ENCODE data around the gene PIGS.

PIGS gene

GRCh38 chr17:28549236-28550132 is 21.8 kb downstream of the PIGS start:
- DNase-seq = peak; percentile 63

- no peak for DNase-seq
These were observed 22.8 kb downstream of the PIGS start for GRCh38 chr17:28548417-28549130.

- DNase-seq = peak; percentile 71
These were observed 23.5 kb downstream of the PIGS start for GRCh38 chr17:28547623-28548416.

DNA sequence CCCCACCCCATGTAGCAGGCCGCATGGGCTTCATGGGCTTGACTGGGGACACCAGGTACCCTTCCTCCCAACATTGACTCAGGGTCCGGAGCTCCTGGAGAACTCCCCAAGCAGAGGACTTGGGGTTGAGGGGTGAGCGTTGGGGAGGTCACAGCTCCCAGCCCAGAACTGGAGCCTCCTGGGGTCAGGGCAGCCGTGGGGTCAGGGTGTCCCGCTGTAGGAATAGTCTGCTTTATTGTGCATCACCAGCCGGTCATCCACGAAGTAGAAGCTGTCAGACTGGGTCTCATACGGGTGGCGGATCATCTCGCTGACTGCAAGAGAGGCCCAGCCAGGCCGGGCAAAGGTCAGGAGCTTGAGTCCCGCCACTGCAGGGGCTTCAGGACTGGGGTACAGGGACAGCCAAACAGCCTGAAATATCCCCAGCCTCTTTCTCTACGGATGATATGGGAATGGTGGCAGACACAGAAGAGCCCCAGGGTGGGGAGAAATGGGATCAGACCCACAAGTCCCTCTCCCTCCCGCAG is 24.2 kb downstream of the PIGS start:
- no peak for DNase-seq

DNA sequence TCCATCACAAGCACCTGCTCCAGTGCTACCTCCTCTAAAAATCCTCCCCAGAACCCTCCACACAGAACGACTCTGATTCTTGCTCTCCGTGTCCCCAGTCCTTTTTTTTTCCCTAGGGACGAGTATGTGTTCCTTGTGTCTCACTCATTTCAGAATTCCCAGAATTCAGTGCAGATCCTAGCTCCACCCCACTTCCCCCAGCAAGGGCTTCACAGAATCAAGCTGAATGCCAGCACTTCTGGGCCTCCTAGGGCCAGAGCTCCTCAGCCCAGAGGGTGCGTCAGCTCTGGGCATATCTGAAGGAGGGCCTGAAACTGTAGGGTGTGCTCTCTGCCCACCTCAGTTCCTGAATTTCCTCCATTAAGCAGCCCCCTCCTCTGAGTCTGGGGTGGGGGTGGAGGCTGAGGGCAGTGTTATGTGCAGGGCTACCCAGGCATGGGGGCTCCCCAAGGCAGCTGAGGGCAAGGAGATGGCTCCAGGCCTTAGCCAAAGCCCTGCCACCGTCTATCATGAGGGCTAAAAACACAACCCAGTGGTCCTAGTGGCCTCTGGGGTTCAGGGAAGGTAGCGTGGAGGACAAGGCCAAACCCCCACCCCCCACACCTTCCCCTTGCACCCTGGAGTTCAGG is 25.4 kb downstream of the PIGS start:
- no peak for DNase-seq

DNA sequence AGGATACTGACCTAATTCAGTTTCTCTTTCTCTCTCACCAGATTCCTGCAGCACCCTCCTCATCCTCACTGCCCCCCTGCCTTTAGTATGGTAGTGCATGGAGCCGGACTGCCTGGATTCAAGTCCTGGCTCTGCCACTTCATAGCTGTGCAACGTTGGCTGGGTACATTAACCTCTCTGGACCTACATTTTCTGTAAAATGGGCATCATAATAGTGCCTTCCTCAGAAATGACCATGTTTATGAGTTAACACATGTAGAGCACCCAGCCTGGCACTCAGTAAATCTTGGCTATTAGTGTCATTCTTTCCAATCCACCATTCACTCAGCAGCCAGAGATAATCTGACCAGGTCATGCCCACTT is 26.2 kb downstream of the PIGS start:
- no peak for DNase-seq

GRCh38 chr17:28544402-28545140 is 26.8 kb downstream of the PIGS start:
- no peak for DNase-seq

GRCh38 chr17:28541439-28541838 is 29.9 kb downstream of the PIGS start:
- no peak for DNase-seq

- no peak for DNase-seq
These were observed 31.1 kb downstream of the PIGS start for GRCh38 chr17:28540231-28540630.

- no peak for DNase-seq
These were observed 32.9 kb downstream of the PIGS start for GRCh38 chr17:28538296-28538895.

DNA sequence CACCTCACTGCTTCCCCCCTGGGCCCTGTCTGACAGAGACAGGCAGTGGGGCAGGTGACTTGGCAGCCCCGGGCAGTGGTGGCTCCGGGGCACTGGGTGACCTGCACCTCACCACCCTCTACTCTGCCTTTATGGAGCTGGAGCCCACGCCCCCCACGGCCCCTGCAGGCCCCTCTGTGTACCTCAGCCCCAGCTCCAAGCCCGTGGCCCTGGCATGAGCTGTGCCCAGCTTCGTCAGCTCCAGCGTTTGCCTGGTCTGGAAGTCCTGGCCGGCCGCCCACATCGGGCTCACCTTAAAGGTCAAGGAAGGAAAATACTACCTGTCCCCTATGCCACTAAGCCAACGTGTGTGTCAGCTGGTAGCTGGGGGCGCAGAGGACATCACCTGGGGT is 34.1 kb downstream of the PIGS start:
- no peak for DNase-seq

DNA sequence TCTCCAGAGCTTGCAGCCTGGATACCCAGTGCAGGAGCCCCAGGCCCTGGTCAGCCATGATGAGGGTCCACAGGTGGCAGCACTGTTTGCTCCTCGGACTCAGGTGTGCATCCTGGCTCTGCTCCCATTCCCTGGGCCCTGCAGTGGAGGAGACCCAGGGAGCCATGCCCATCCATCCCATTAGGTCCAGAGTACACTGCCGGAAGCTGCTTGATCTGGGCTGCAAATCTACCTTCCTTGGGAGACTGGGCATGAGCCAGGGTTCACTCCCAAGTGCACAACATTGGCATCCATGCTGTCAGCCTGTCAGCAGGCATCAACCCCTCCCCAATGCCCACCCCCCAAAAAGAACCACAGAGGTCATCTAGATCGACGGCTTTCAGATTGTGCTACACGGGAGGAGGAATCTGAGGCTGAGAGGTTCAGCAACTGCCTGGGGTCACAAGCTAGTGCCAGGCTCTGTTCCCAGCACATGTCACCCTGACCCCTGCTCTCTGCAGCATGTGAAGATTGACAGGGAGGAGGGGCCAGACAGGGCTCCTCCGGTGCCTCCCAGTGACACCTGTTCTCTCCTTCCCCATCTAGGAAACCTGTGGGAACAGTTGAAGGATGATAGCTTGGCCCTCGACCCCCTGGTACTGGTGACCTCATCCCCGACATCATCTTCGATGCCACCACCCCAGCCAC is 34.6 kb downstream of the PIGS start:
- DNase-seq = no peak

- DNase-seq = no peak
These were observed 36.5 kb downstream of the PIGS start for GRCh38 chr17:28534740-28535375.

GRCh38 chr17:28533091-28533807 is 38.1 kb downstream of the PIGS start:
- DNase-seq = no peak

DNA sequence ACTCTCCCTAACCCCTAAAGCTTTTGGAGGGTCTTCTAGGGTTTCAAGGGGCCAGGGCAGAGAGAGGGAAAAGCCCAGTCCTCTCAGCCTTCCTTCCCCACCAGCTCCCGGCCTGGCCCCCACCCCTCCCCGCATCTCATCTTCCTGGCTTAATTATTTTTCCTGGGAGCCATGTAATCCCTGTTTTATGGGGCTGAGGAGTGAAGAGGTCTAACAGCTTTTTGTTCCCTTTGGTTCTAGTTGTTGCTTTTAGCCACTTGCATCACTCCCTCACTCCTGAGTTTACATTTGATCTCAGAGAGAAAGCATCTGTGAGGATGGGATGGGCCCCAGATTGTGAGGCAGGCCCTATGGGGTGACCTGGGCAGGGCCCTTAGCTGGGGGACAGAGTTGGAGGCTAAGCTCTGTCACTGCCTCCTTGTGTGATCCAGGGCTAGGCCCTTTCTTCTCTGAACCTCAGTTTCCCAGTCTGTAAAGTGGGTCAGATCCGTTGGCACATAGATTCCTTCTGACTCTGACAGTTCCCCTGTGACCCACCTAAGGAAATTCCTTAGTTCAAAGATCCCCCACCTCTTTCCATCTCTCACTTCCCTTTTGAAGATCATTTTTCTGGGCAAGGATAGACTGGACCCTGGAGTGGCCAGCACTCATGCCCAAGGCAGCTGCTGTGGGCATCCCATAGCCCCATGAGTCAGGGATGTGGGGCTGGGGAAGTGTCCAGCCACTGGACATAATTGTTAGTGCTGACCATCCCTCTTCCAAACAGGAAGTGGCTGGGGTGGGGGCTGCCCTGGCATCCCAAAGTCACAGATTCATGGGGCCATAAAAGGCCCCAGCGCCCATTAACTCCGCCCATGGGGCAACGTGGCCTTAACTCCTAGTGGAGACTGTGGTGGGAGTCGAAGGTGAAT is 39.0 kb downstream of the PIGS start:
- no peak for DNase-seq

DNA sequence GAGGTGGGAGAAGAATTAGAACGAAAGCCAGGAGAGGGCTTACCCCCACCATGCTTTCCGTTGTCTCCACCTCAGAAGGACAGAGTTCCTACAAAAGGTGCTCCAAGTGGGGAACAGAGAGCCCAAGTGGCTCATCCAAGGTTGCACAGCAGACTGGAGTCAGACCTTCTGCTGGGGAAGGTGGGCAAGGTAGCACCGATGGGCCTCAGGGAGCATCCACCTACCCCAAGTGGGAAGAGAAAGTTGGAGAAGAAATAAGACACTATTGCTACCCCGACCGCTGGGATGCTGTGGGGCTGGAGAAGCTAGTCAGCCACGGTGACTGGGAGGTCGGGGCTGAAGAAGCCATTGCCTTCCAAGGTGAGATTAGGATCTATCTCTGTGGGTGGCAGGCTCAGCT is 40.4 kb downstream of the PIGS start:
- no peak for DNase-seq

DNA sequence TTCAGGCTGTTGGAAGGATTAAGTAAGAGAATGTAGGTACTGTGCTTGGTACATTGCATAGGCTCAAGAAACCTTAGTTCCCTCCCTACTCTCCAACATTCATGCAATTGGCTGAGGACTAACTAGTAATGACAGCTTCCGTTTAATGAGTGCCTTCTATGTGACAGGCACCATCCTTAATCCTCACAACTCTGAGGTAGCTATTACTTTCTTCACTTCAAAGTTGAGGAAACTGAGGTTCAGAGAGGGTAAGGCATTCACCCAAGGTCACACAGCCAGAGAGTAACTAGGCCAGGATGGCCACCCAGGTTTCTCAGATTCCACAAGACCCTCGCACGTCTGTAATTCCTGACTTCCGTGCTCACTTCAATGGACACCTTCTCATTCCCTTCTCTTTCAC is 41.1 kb downstream of the PIGS start:
- no peak for DNase-seq

DNA sequence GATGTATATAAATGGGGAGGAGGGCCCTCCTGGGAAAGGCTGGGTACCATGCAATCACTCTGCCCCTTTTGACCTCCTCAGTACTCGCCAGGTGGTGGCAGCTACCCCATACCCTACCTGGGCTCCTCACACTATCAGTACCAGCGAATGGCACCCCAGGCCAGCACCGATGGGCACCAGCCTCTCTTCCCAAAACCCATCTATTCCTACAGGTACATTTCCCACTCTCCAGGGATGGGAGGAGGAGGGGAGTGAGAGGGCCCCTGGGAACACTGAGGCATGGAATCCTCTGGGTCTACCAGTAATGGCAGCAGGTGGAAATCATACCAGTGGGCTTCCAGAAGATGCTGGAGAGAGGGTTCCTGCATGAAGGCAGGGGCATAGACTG is 42.3 kb downstream of the PIGS start:
- DNase-seq = no peak

Data from CD4-positive, alpha-beta T cell treated with Interleukin-17A for 4 hours (primary cell).